Brain pericyte (primary cell): Measurements from ENCODE around the gene PTPN11.
"Not testable (repeated sequence)": the region's sequence is repeated elsewhere in the genome, so short reads cannot be mapped to it uniquely, and the experiment has no call there.

Experiments used
- DNase-seq: peaks from one replicate; pipeline ENCODE4 v3.0.0-alpha.2; 2012; ENCODE audit warnings: low read depth, low spot score

PTPN11 gene

DNA sequence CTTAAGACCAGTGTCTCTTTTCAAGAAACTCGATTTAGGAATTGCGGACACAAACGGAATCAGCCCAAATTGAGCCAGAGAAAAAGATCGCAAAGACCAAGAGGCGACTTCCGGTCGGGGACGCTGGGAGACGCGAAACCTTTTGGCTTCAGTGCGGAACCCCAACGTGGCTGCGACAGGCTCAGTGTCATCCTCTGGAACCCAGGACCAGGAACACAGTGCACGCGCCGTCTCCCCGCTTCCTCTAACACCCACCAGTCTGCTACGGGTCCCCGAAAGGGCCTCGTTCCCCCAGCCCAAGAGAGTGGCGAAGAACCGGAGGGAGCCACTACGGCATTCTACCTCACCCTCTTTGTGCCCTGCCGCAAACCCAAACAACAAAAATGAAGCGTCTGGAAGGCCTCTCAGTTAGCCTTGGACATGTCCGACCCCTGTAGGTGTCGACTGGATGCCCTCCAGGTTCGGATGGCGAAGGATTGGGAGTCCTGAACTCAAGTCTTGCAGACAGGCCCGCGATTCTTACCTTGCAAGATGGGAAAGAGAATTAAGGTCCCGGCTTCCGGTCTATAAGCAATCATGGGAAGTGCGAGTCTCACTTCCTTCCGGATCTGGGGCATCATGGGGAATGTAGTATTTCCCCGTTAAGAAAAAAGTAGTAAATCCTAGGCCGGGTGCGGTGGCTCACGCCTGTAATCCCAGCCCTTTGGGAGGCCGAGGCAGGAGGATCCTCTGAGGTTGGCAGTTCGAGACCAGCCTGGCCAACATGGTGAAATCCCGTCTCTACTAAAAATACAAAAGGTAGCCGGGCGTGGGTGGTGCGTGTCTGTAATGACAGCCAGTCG is 9.5 kb upstream of the PTPN11 start, which contains the start of gene RPL6:
TSS of gene RPL6 (minus strand) at position 542 of the 842 bp plus-strand sequence. CDS start 949 bp downstream, outside the sequence.
- DNase-seq, result peak; percentile 82

DNA sequence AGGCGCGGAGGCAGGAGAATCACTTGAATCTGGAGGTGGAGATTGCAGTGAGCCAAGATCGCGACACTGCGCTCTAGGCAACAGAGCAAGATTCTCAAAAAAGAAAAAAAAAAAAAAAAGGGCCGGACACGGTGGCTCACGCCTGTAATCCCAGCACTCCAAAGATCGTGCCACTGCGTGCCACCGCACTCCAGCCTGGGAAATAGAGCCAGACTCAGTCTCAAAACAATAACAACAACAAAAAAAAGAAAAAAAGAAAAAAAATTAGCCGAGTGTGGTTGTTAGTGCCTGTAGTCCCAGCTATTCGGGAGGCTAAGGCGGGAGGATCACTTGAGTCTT is 8.9 kb upstream of the PTPN11 start:
- DNase-seq, result no peak

- no peak for DNase-seq
Observed at GRCh38 chr12:112413855-112414625, 4.7 kb upstream of the PTPN11 start.

DNA sequence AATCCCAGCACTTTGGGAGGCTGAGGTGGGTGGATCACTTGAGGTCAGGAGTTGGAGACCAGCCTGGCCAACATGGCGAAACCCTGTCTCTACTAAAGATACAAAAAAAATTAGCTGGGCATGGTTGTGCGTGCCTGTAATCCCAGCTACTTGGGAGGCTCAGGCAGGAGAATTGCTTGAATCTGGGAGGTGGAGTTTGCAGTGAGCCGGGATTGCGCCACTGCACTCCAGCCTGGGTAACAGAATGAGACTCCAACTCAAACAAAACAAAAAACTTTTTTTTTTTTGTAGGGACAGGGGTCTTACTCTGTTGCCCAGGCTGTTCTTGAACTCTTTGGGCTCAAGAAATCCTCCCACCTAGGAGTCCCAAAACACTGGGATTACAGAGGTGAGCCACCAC is 3.3 kb upstream of the PTPN11 start:
- not testable (repeated sequence) for DNase-seq

GRCh38 chr12:112418273-112418607 is 507 bp upstream of the PTPN11 start:
- DNase-seq, result no peak

- DNase-seq, result no peak
Observed at GRCh38 chr12:112419297-112420133, 768 bp downstream of the PTPN11 start.

- no peak for DNase-seq
Observed at GRCh38 chr12:112420740-112421139, 2.0 kb downstream of the PTPN11 start.

GRCh38 chr12:112421363-112421762 is 2.6 kb downstream of the PTPN11 start:
- no peak for DNase-seq

GRCh38 chr12:112422531-112422930 is 3.8 kb downstream of the PTPN11 start:
- DNase-seq, result no peak

- DNase-seq, result no peak
Observed at GRCh38 chr12:112424126-112424525, 5.4 kb downstream of the PTPN11 start.

- DNase-seq, result no peak
Observed at GRCh38 chr12:112425582-112426382, 7.0 kb downstream of the PTPN11 start.

- DNase-seq, result no peak
Observed at GRCh38 chr12:112427760-112428159, 9.0 kb downstream of the PTPN11 start.

DNA sequence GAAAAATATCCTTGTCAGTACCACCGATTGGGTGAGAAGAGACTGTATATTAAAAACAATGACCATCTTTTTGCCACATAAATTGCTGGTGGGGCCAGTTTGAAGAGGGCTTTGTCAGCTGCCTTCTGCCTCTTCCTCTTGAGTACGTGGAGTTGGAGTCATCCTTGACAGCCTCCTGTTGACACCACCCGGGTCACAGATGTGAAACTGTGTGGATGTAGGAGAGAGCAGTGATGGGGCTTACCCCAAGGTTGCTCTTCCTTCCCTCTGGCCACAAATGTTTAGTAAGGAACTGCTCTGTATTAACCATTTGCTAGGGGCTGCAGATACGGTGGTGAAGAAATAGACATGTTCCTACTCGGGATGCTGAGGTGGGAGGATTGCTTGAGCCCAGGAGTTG is 12.2 kb downstream of the PTPN11 start:
- no peak for DNase-seq

DNA sequence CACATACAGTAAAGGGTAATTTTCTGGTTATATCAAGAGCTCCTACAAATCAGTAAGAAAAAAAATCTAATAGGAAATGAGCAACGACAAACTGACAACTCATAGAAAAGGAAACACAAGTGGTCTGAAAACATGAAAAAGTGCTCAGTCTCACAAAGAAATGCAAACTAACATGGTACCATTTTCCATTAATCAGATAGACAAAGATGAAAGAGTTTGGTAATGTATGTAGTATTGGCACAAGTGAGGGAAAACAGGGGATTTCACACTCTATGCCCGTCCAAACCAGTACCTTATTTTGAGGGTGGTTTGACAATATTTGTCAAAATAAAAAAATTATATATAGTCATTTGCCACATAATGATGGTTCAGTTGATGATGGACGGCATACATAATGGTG is 13.2 kb downstream of the PTPN11 start:
- no peak for DNase-seq

GRCh38 chr12:112433551-112433950 is 14.8 kb downstream of the PTPN11 start:
- no peak for DNase-seq

- not testable (repeated sequence) for DNase-seq
Observed at GRCh38 chr12:112438645-112439044, 19.9 kb downstream of the PTPN11 start.

DNA sequence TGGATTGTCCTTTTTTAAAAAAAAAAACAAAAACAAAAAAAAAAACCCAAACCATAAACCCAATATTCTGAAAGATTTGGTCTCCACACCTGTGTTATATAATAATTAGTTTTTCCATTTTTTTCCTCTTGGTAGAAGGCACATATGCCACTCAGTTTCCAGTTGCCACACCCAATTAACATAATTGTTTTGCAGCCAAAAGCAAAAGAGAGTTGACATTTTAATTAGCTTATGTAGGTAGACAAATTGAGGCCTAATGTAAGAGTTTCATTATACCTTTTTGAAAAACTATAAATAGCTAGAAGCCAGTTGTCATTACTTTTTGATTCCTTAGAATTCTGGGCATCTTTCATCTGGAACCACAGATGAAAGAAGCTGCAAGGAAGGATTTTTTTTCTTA is 21.0 kb downstream of the PTPN11 start:
- no peak for DNase-seq

- DNase-seq, result not testable (repeated sequence)
Observed at GRCh38 chr12:112440653-112441052, 21.9 kb downstream of the PTPN11 start.

DNA sequence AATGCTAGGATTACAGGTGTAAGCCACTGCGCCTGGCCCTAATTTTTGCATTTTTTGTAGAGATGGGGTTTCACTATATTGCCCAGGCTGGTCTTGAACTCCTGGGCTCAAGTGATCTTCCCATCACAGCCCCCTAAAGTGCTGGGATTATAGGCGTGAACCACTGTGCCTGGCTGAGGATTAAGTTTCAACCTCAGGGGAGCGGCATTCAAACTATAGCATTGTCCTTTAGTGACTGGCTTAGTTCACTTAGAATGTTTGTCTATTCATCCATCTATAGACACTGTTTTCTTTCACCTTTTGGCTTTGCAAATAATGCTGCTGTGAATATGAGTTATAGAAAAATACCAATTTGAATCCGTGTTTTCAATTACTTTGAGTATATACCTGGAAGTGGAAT is 25.2 kb downstream of the PTPN11 start:
- DNase-seq, result no peak

- DNase-seq, result no peak
Observed at GRCh38 chr12:112446008-112446725, 27.4 kb downstream of the PTPN11 start.

DNA sequence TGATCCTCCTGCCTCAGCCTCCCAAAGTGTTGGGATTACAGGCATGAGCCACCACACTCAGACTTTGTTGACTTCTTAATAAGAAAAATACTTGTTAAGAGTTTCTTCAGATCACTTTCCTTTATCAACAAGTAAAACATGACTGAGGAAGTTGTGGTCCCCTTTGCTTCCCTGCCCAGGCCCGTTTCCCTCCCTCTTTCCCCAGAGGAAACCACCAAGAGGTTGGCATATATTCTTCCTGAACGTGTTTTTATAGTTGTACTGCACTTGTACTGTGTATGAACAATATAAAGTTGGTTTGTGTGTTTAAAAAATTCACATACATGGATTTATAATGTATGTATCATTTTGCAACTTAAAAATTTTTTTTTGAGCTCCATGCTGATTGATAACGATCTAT is 28.4 kb downstream of the PTPN11 start:
- no peak for DNase-seq
